Parathyroid adenoma (tissue), 2 donors: ENCODE measurements around the gene SETX.

Experiments
- H2AFZ ChIP-seq: fragments of 300-600 bp; sonication (generic); one replicate; pipeline ENCODE4 v1.7.0; 2017; ENCODE audit warnings: antibody characterized with exemption, mild to moderate bottlenecking
- H3K27ac ChIP-seq: fragments of 300-600 bp; sonication (generic); one replicate; pipeline ENCODE4 v1.7.0; 2017
- H3K27me3 ChIP-seq: fragments of 300-600 bp; sonication (generic); one replicate; pipeline ENCODE4 v1.7.0; 2017; ENCODE audit warnings: low read length; ENCODE audit not compliant: control insufficient read depth, insufficient read depth
- H3K36me3 ChIP-seq: fragments of 300-600 bp; sonication (generic); one replicate; pipeline ENCODE4 v1.7.0; 2017; ENCODE audit warnings: low read length; ENCODE audit not compliant: control insufficient read depth, insufficient read depth
- H3K4me1 ChIP-seq: fragments of 300-600 bp; sonication (generic); one replicate; pipeline ENCODE4 v1.7.0; 2017; ENCODE audit warnings: control low read depth
- H3K4me2 ChIP-seq: fragments of 300-600 bp; sonication (generic); one replicate; pipeline ENCODE4 v1.7.0; 2017; ENCODE audit warnings: low read length
- H3K4me3 ChIP-seq: fragments of 300-600 bp; sonication (generic); one replicate; pipeline ENCODE4 v1.7.0; 2017; ENCODE audit warnings: low read depth, low read length
- H3K79me2 ChIP-seq: fragments of 300-600 bp; sonication (generic); one replicate; pipeline ENCODE4 v1.7.0; 2017; ENCODE audit warnings: control low read depth
- H3K9ac ChIP-seq: fragments of 300-600 bp; sonication (generic); one replicate; pipeline ENCODE4 v1.7.0; 2017; ENCODE audit warnings: mild to moderate bottlenecking
- H3K9me3 ChIP-seq: fragments of 300-600 bp; sonication (generic); one replicate; pipeline ENCODE4 v1.7.0; 2017; ENCODE audit warnings: low read length; ENCODE audit not compliant: control insufficient read depth
- CTCF ChIP-seq: fragments of 300-600 bp; sonication (generic); IDR thresholded peaks from one replicate; pipeline ENCODE4 v1.7.0; 2017; ENCODE audit warnings: antibody characterized with exemption, mild to moderate bottlenecking
- donor health status: primary hyperparathyroidism.

Gene SETX

GRCh38 chr9:132354637-132355355 lies at the start of gene SETX:
Gene SETX (minus strand): TSS chr9:132354986. CDS start chr9:132349428, 5,558 bp downstream.
- Histone ChIP-seq H3K4me3 (peak within 1 kb of the TSS; percentile 64), H3K27me3 (no peaks in the 10 kb centered on the region), H3K36me3 (no peaks in the 10 kb centered on the region), H3K9ac (peak within 1 kb of the TSS; percentile 59), H2AFZ (peak within 1 kb of the TSS; percentile 48), H3K4me1 (peaks cover 2% of the 10 kb centered on the region), H3K79me2 (peaks cover 2% of the 10 kb centered on the region), H3K9me3 (no peaks in the 10 kb centered on the region), H3K4me2 (peak within 1 kb of the TSS; percentile 86), H3K27ac (peak within 1 kb of the TSS; percentile 79)
- TF ChIP-seq CTCF: no peak

DNA sequence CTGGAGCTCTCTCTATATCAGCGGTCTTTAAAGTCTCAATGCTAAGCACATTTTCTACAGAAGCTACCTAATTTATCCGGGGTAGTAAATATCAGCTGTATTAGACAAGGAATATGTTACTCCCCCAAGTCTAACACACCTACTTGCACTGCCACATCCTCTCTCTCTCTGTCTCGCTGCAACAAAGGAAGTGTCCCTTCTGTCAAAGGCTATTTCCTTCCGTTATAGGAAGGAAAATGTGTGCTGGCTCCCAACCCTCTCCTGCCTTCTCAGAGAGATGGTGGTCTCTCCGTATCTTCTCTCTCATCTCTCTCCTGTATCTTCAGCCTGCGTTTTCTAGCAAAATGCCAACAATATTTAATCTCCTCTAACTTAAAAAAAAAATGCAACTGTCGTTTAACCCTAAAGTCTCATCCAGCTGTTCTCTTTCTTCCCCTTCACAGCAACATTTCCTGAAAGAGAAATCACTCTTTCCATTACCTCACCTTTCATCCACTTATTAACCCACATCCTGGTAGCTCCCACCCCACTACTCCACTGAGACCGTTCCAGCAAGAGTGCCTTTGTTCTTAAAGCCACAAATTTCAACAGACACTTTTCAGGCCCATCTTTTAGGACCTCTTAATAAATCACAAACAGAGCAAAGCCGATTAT lies 49.6 kb upstream of the SETX start:
- peaks cover 3% of the 10 kb centered on the region for H3K4me1 ChIP-seq
- H3K27ac ChIP-seq: no peak overlapping the region
- no peaks in the 10 kb centered on the region for H3K27me3 ChIP-seq
- H3K4me3 ChIP-seq: no peak overlapping the region
- TF ChIP-seq CTCF: no peak
- no peak overlapping the region for H3K4me2 ChIP-seq
- H3K9me3 ChIP-seq: no peaks in the 10 kb centered on the region
- H3K36me3 ChIP-seq: no peaks in the 10 kb centered on the region
- H2AFZ ChIP-seq: no peak overlapping the region
- no peaks in the 10 kb centered on the region for H3K79me2 ChIP-seq
- H3K9ac ChIP-seq: no peak overlapping the region

DNA sequence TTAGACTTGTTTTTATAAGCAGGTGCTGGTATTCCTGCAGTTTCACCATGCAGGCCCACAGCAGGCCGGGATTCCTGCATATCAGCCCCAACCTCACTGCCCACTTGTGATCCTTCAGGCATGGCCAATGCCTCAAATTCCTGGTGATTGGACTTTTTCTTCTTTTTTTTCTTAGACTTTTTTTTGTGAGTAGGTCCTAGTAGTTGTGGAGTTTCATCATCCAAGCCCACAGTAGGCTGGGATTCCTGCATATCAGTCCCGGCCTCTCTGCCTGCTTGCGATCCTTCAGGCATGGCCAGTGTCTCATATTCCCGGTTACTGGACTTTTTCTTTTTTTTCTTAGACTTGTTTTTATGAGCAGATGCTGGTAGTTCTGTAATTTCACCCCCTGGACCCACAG lies 47.0 kb upstream of the SETX start:
- no peaks in the 10 kb centered on the region for H3K79me2 ChIP-seq
- no peaks in the 10 kb centered on the region for H3K27me3 ChIP-seq
- H2AFZ ChIP-seq: no peak overlapping the region
- H3K4me1 ChIP-seq: peaks cover under 1% of the 10 kb centered on the region
- H3K9ac ChIP-seq: no peak overlapping the region
- H3K4me3 ChIP-seq: no peak overlapping the region
- no peak overlapping the region for H3K27ac ChIP-seq
- TF ChIP-seq CTCF: no peak
- no peaks in the 10 kb centered on the region for H3K9me3 ChIP-seq
- no peak overlapping the region for H3K4me2 ChIP-seq
- H3K36me3 ChIP-seq: no peaks in the 10 kb centered on the region

GRCh38 chr9:132395560-132395959 lies 40.8 kb upstream of the SETX start:
- Histone ChIP-seq H3K9me3 (no peaks in the 10 kb centered on the region), H3K4me1 (no peaks in the 10 kb centered on the region), H3K27ac (no peak overlapping the region), H2AFZ (no peak overlapping the region), H3K9ac (no peak overlapping the region), H3K27me3 (no peaks in the 10 kb centered on the region), H3K36me3 (no peaks in the 10 kb centered on the region), H3K79me2 (no peaks in the 10 kb centered on the region), H3K4me3 (no peak overlapping the region), H3K4me2 (no peak overlapping the region)
- no peak for TF ChIP-seq CTCF
